AG09319 (cell line): ENCODE data around the gene ADA.
A peak's percentile ranks its signal among the peaks of the same experiment; 100 is the strongest.
"Not testable (repeated sequence)": the region's sequence is repeated elsewhere in the genome, so short reads cannot be mapped to it uniquely, and the experiment has no call there.

ENCODE experiments used
- DNase-seq: peaks from one replicate; pipeline ENCODE4 v3.0.0-alpha.2; 2010; ENCODE audit warnings: low read depth; ENCODE audit errors: extremely low read depth
- TF ChIP-seq, protein P1 (sequence below): IDR thresholded peaks from 2 replicates; pipeline ENCODE4 v1.5.1; 2011; ENCODE audit warnings: low read depth, mild to moderate bottlenecking, inconsistent platforms, low read length, moderate library complexity

The ADA gene

DNA sequence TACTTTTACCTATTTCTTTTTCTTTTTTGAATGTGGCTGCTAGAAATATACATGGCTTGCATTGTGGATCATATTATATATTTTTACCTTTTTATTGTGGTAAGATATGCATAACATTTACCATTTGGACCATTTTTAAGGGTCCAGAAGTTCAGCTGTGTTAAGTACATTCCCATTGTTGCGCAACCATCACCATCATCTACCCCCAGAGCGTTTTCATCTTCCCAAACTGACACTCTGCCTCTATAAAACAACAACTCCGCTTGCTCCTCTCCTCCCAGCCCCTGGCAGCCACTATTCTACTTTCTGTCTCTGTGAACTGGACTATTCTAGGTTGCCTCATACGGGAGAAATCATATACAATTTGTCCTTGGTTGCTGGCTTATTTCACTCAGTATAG is 35.4 kb upstream of the ADA start:
- no peak for DNase-seq

DNA sequence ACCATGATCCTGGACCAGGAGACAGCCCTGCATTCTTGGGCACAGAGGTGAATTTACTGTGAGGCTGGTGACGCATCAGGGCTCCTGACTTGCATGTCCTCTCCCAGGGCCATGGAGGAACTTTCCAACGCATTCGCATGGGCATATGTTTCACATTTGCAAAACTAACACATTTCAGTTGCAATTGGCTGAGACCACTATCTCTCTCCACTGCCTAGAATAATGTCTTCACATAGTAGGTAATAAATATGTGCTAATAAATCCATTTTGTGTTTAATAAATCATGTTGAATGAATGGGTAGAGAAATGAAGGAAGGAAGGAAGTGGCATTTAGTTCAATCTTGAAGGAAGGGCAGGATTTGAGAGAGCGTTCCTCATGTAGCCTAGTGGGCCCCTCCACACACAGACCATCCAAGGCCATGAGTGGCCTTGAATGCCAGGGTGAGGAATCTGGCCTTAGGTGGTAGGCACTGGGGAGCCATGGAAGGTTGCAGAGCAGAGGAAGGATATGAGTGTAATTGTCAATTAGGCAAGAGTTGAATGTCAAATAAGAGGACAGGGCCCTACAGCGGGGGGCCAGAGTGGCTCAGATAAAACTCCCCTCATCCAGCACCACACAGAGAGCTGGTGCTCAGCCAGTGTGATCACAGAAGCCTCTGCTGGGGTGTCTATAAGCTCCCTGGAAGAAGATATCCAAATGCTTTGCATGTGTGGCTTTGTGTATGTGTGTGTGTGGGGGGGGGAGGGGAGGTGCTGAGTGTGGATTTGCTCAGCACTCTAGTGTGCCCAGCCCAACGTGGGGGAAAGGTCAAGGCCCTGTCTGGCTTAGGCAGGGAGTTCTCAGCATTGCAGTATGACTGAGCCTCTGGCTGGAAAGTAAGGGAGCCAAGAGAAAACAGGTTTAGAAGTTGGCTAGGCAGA is 32.8 kb upstream of the ADA start:
- TF ChIP-seq, protein P1, sequence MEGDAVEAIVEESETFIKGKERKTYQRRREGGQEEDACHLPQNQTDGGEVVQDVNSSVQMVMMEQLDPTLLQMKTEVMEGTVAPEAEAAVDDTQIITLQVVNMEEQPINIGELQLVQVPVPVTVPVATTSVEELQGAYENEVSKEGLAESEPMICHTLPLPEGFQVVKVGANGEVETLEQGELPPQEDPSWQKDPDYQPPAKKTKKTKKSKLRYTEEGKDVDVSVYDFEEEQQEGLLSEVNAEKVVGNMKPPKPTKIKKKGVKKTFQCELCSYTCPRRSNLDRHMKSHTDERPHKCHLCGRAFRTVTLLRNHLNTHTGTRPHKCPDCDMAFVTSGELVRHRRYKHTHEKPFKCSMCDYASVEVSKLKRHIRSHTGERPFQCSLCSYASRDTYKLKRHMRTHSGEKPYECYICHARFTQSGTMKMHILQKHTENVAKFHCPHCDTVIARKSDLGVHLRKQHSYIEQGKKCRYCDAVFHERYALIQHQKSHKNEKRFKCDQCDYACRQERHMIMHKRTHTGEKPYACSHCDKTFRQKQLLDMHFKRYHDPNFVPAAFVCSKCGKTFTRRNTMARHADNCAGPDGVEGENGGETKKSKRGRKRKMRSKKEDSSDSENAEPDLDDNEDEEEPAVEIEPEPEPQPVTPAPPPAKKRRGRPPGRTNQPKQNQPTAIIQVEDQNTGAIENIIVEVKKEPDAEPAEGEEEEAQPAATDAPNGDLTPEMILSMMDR: no peak
- no peak for DNase-seq

More for the DNA sequence above, 35.4 kb upstream of the ADA start:
- TF ChIP-seq, protein P1: no peak

DNA sequence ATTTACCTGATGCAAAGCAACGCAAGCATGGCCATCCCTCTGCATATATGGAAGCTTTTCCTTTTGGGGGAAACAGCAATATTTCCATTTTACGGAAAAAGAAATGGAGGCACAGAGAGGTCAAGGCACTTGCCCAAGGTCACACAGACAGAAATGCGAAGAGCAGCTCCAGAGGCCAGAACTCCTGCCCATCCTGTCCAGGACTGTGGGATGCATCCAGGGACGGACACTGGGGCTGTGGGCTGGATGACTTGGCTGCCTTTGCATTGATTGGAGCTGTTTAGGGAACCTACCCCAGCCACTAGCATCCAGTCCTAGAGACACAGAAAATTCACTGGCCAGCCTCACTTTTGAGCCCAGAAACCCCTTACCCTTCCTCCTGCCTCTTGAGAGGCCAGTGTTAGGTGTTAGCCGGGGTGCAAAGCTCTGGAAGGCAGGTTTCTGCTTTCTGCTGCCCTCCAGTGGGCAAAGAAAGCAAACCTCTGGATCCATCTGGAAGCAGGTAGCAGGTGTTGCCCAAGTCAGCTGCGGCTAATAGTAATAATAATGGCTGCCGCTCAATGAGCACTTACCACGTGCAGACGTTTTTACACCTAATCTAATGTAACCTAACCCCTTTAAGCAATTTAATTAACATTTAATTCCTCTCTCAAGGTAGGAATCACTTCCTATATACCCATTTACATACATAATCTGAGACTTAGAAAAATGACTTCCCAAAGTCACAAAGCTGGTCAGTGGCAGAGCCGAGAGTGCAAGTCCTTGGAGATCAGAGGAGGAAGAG is 32.0 kb upstream of the ADA start:
- TF ChIP-seq, protein P1: peak; percentile 49
- no peak for DNase-seq

DNA sequence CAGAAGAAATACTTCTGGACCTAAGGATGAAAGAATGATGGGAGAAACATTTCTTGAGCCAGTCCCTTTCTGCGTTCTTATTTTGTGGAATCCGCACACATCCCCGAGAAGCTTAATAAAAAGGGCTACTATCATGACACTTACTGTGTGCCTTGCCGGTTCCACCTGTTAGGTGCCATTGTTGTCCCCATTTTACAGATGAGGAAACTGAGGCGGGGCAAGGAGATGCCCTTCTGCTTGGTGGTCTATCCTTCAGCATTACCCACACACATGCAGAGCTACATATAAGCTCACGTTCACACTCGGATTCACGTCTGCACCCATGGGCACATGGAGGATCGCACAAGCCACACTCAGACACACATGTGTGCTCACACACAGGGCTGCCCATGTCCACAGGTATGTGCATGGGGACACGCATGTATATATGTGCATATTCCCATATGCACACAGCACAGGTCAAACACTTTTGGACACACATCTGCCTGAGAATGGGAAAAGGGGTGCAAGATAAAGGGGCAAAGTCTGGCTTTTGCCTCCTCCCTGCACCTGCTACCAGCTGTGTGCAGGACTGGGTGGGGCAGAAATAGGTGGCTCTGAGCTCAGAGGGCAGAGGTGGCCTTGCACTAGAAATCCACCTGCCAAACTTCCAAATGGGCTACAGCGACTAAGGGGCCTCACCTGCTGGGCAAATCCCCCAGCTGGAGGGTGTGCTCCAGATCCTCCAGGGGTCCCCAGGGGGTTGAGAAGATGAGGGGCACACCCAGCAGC is 30.5 kb upstream of the ADA start:
- TF ChIP-seq, protein P1: no peak
- no peak for DNase-seq

DNA sequence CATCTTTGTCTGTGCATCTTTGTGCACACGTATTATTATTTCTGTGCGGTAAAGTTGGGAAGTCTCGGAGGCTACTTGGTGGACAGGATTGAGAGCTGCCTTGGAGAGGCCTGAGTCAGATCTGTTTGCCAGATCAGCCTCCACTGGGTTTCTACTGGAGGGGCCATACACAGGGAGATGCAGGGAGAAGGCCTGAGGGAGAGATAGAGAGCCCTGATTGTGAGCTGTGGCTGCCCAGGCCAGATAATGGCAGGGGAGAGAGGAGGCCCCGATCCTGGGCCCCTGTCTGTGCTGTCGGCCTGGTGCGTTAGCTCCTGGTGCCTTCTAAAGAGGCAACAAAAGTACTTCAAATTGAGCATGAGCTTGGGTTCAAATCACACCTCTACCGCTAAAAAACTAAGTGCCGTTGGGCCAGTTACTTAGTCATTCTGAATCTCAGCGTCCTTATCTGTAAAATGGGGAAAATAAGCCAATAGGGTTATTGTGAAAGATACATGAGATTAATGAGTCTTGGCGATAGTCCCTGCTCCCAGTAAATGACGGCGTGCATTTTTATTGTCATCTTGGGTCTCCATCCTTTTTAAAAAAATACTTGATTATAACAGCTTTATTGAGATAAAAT is 27.6 kb upstream of the ADA start:
- TF ChIP-seq, protein P1: no peak
- no peak for DNase-seq

DNA sequence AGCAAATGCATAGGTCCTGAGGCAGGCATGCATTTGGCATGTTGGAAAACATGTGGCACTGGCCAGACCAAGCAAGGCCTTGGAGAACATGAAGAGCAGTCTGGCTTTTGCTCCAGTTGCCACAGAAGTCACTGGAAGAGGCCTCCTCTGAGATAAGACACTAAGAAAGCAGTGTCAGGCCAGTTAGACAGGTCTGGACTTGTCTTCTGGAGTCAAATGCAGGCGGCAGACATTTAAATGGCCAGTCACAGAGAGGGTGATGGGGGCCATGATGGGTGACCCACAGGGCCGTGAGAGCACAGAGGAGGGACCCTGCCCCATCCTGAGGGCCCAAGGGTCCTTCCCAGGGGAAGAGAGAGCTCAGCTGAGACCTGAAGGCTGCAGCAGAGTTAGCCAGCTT is 26.7 kb upstream of the ADA start:
- TF ChIP-seq, protein P1: no peak
- DNase-seq: no peak

DNA sequence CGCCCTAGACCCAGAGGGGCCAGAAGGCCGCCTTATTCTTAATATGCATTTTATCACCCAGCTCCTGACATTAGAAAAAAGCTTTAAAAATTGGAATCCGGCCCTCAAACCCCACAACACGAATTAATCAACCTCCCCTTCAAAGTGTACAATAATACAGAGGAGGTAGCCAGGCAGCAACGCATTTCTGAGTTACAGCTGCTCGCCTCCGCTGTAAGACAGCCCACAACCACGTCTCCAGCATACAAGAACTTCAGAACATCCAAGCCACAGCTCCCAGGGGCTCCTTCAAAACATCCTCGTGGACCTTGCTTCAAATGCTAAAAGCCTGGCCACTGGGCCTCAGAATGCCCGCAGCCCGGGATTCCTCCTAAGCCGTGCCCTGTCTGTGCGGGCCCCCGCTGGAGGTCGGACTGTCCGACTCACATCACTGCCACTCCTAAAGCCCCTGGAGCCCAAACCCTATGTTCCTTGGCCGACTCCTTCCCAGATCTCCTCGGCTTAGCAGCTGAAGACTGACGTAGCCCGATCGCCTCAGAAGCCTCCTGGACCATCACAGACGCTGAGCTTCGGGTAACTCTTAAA is 20.9 kb upstream of the ADA start:
- DNase-seq: not testable (repeated sequence)

DNA sequence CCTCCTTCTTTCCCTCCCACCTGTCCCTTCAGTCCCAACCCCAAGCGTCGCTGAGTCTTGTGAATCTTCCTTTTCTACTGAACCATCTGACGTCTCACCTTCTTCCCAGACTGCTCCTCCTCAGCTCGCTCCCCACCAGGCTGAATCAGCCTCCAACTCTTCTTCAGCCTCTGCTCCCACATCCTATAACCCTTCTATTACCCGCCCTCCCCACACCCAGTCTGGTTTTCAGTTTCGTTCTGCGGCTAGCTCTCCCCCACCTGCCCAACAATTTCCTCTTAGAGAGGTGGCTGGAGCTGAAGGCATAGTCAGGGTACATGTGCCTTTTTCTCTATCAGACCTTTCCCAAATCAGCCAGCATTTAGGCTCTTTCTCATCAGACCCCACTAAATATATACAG is 20.0 kb upstream of the ADA start:
- DNase-seq: not testable (repeated sequence)

DNA sequence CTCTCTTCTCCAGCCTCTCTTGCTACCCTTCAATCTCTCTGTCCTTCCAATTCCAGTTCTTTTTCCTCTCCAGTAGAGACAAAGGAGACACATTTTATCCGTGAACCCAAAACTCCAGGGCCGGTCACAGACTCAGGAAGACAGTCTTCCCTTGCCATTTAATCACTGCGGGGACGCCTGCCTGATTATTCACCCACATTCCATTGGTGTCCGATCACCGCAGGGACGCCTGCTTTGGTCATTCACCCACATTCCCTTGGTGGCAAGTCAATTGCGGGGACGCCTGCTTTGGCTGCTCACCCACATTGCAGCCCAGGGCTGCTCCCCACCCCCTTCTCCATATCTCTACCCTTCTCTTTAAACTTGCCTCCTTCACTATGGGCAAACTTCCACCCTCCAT is 19.4 kb upstream of the ADA start:
- DNase-seq: not testable (repeated sequence)
